GF-D8 (cell line): ENCODE data around the gene CHD9NB.
"Not testable (repeated sequence)": the region's sequence is repeated elsewhere in the genome, so short reads cannot be mapped to it uniquely, and the experiment has no call there.

ENCODE experiments used
- DNase-seq: peaks from one replicate; lab custom pipeline; 2025; lab: John Stamatoyannopoulos, UW

Gene CHD9NB

DNA sequence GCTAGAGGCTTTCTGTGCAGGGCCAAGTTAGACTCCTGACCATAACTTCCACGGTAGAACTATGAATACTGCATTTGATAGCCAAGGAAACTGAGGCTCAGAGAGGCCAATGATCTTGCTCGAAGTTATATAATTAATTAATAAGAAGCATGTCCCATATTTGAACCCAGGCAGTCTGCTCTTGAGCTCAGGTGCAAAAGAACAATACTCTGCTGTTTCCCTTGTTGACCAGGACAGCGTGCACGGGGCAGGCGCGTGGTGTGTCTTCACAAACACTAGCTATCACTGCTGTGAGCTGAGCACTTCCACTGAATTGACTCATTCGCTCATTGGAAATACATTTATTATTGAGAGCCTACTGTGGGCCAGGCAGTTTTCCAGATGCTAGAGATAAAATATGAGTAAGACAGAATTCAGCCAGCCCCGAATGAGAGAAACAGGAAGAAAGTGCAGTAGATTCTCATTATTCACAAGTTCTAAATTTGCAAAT lies 3.7 kb upstream of the CHD9NB start:
- DNase-seq = no peak

DNA sequence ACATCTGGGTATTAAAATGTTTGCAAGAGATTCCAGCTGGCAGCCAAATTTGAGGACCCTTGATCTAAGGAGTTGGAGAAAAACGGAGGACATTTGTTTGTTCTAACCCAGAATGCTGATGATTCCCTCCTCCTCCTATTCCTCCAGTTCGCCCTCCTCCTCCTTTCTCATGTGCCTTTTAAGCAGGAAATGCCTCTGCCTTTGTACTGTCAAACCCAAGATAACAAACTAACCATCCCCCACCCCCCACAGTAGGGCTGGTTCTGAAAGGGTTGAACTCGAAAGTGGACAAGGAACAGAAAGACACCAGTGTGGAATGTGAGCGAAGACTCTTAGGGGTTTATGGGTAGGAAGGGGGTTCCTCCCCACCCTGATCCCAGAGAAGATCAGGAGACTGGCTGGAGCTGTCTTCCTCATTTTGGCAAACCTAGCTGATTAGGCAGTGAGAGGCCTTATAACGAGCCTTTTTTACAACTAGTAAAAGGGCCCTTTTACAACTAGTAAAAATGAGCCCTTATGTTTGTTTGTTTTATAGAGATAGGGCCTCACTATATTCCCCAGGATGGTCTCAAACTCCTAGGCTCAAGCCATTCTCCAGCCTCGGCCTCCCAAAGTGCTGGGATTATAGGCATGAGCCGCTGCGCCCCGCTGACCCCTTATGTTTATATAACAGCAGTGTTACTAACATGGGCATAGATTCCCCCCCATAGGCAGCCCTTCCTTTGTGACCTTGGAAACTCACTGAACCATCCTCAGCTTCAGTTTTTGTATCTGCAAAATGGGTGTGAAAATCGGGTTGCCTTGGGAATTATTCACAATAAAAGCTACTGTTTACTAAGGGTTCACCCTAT lies 3.1 kb upstream of the CHD9NB start:
- peak; percentile 48 for DNase-seq

DNA sequence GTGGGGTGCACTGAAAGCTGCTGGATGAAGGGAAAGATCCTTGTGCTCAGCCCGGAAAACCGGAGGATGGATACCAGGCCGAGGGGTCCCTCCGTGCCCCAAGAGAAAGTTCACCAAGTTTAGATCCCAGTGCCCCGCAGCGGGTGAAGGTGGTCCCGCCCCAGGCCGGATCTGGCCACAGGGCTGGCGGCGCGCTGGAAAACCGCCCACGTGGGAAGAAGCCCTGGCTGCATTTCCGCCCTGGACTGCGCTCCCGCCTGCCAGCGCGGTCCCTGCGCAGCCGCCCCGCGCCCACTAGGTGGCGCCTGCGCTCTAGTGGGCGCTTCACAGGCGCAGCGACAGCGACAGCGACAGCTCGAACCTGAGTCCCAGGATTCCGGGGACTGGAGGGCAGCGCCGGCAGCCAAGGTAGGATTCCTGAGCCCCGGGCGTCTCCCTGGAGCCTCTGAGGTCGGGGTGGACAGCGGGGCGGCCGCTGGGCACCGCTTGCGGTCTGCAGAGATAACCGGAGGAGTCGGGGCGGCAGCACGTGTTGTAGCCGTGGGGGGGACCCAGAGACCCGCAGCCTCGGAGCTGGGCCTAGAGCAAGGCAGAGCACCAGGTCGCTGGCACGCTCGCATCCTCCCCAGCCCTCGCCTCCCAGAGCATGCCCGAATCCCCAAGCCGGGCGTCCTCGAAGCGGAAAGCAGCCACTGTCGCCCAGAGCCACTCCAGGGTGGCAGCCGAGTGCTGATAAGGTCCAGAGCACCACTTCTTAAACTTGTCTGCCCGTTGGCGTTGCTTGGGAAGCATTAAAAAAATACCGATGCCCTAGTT lies 2.2 kb upstream of the CHD9NB start, which contains the start of gene CHD9:
CHD9 (plus strand) TSS at position 322 of the 816 bp plus-strand sequence. CDS start 101,099 bp downstream, outside the sequence.
- DNase-seq = peak; percentile 64

DNA sequence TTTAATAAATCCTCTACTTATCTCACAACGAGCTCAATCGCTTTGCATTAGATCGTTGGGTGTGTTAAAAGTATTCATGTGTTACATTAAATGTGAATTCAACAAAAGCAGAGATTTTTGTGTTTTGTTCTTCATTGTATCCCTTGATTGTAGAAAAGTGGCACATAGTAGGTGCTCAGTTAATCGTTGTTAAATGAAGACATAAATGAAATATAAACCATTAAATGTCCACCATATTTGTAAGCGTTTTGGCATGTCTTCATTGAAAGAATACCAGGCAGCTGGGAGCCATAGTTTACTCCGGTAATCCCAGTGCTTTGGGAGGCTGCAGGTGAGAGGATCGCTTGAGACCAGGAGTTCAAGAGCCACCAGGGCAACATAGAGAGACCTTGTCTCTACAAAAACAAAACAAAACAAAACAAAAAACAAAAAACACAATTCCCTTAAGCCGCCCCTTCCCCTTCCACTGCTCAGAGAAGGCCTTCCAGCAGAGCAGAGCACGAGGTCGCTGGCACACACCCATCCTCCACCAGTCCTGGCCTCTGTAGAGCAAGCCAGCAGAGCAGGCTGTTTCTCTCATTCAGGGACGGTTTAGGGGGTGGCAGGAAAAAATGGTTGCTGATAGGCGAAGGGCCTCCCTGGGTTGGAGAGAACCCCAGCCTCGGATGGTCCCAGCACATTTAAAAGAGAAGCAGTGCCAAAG lies 1.4 kb upstream of the CHD9NB start:
- peak; percentile 32 for DNase-seq

DNA sequence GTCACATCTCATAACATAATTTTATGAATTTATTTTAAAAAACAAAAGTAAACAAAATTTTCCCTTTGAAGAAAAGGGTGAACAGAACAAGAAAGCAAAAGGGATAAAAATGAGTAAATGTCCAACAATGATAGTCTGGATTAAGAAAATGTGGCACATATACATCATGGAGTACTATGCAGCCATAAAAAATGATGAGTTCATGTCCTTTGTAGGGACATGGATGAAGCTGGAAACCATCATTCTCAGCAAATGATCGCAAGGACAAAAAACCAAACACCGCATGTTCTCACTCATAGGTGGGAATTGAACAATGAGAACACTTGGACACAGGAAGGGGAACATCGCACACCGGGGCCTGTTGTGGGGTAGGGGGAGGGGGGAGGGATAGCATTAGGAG lies 1.4 kb downstream of the CHD9NB start:
- DNase-seq = not testable (repeated sequence)

DNA sequence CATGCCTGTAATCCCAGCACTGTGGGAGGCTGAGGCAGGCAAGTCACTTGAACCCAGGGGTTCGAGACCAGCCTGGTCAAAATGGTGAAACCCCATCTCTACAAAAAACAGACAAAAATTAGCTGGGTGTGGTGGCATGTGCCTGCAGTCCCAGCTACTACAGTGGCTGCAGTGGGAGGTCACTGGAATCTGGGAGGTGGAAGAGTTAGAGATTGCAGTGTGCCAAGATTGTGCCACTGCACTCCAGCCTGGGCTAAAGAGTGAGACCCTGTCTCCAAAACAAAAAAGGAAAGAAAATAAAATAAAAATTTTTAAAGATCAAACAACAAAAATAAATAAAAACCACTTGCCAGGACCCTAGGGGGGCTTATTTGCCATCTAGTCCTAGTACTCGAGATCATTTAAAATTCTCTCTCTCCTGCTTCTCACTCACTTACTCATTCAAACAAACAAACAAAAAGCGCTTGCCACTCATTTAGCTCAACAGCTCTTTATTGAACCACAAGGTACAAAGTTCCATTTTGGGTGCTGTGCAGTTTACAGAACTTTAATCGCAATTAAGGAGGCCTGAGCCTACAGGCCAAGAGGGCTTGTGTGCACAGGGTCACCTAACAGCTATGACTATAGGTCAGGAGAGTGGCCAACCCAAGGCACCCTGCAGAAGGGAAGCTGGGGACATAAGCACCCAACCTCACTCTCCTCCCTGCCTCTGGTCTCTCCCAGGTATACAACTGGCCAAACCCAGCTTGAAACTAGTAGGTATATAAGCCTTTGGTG lies 4.4 kb downstream of the CHD9NB start:
- no peak for DNase-seq

DNA sequence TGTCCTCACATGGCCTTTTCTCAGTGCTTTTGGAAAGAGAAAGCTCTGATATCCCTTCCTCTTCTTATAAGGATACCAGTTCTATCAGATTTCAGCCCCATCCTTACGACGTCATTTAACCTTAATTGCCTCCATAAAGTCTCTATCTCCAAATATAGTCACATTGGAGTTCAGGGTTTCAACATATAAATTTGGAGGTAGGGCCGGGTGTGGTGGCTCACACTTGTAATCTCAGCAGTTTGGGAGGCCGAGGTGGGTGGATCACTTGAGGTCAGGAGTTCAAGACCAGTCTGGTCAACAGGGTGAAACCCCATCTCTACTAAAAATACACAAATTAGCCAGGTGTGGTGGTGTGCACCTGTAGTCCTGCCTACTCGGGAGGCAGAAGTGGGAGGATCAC lies 5.2 kb downstream of the CHD9NB start:
- DNase-seq = not testable (repeated sequence)

DNA sequence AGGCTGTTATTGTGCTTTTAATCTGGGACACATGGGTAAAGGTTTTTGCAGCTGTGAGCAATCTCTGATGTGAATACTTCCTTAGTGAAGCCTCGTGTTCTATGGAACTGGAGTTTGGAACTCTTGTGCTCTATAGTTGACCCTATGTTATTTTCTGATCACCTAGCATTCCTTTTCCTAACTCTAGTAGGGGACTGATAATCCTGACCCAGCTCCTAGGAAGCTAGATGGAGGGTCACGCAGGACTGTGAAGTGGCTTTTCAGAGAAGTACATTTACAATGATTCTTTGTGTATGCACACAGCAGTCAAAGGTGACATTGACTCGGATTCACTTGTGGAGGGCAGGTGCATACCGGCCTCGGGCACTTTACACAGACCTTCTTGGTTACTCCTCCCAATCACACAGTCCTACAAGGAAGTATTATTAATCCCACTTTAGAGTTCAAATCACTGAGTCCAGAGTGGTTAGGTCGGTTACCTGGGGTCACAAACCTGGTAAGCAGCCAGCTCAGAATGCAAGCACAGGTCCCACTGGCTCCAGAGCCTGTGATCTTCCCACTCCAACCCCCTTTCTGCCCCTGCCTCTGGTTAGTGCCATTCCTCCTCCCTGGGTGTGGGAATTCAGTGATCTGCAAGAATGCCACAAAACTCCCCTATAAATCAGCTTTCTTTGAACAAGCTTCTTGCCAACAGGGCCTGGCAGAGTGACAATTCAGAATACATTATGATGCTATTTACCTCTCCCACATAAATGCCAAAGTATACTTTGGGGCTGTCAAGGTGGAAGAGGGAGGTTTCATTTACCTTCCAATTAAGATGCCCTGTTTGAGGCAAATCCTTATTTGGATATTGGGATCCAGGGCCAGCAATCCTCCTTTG lies 7.1 kb downstream of the CHD9NB start:
- DNase-seq = no peak

DNA sequence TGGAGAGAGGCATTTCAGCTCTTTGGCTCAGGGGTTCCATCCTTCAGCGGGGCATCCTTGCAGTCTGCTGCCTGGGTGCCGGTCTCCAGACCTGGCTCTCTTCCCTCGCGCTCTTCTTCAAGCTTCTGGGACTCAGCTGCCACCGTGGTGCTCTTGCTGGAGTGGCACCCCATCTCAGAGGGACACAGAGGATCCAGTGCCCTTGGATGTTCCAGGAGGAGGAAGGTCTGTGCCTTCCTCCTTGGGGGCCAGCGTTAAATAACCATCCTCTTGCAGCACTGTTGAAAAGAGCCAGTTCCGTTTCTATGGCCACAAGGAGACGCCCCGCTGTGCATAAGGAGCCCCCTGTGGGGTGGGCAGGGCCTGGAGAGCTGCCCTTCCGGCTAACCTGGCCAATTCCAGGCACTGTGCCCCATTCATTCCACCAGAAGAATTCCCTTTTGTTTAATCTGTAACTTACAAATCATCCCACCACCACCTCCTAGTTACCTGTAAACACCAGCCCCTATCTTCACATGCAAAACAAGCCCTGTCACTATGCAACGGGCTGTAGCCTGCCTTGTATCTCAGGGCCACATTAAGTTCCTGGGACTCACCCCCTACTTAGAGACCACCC lies 8.6 kb downstream of the CHD9NB start:
- DNase-seq = no peak

DNA sequence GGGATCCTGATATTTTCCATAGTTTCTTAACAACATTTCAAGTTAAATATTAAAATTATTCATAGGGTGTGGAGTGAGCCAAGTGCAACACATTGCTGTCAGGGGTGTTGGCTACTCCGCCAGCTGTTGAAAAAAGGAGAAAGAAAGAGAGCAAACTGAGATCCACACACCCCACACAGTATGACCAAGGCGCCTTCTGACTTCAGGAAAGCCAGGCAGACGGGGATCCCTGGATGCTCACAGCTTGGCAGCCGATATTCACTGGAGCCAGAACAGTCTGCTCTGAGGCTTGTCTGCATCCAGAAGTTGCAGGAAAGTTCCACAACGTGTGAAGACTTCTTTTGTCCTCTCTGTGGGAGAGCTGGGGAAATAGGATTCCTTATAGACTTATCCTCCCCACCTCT lies 9.3 kb downstream of the CHD9NB start:
- no peak for DNase-seq

DNA sequence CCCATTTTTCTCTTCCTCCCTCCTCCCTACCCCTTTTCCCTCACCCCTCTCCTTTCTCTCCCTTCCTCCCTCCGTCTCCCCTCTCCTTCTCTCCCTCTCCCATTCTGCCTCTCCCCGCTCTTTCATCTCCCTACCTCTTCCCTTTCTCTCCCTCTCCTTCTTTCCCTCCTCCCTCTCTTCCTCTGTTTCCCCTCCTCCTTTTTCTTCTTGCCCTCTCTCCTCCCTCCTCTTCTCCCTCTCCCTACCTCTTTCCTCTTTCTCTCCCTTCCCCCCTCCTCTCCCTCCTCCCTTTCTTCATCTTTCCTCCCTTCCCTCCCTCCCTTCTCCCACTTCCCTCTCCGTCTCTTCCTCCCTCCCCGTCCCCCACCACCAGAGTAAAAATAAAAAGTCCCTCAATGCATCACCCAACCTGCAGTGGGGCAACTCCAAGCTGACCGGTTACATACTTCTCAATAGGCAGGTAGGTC lies 10.4 kb downstream of the CHD9NB start:
- DNase-seq = no peak

DNA sequence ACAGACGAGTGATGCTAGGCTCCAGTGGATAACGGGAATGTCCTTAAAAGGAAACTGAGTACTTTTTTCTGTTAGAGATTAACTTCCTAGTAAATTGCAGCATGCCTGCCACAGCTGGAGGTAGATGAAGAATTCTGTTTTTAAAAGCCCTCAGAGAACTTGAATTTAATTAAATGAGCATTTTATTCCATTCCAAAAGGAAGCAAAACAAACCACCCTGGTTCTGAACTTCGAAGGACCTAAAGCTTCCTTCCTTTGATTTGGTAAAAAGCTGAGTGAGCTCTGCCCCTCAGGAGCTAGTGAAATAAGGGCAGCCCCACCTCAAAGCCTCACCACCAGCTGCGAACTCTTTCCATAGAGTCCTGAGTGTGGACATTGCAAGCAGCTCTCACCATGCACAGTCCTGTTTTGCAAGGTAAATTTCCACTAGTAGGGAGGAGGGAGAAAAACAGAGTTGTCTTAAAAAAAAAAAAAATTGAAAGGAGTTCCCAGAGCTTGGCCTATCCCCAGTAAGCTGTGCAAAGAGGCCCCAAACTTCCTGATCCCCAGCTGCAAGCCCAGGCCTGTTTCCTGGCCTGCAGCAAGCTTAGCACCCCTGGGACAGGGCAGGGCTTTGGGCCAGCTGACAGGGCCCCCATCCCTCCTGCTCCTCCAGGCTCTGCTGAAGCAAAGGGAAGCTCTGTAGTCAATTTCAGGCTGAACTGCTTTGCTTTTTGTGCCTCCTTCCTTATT lies 11.2 kb downstream of the CHD9NB start:
- DNase-seq = peak; percentile 56

DNA sequence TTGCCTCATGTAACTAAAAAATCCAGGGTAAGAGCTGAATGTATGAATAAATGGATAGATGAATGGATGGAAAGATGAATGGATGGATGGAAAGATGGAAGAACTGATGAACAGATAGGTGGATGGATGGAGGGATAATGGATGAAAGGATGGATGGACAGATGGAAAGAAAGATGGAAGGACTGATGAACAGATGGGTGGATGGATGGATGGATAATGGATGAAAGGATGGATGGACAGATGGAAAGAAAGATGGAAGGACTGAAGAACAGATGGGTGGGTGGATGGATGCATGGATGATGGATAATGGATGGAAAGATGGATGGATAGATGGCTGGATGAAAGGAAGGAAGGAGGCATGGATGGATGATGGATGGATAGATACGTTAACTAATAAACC lies 11.9 kb downstream of the CHD9NB start:
- no peak for DNase-seq

DNA sequence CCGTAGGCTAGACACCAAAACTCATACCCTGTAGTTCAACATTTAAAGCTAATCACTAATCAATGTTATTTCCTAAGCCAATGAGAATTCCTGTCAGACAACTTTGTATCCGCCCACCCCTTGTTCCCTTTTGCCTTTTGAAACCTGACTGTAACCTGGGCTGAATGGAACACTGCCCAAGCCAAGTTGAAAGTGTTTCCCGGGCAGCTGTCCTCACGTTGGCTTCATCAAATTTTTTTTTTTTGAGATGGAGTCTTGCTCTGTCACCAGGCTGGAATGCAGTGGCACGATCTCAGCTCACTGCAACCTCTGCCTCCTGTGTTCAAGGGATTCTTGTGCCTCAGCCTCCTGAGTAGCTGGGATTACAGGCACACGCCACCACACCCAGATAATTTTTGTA lies 16.0 kb downstream of the CHD9NB start:
- not testable (repeated sequence) for DNase-seq

DNA sequence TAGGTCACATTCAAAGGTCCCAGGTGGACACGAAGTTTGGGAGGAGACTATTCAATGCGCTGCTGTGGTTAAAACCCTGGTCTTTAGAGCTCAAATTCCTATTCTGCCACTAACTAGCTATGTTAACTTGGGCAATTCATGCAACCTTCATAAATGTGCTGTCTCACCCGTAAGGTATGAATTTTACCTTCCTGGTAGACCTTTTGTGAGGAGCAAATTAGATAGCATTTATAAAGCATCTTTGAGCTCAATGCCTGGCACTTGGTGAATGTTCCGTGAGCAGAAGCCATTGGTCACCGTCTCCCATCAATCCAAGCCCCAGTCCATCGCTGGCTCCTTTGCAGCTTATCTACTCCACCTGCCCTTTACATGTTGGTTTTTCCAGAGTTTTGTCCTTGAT lies 16.6 kb downstream of the CHD9NB start:
- no peak for DNase-seq

DNA sequence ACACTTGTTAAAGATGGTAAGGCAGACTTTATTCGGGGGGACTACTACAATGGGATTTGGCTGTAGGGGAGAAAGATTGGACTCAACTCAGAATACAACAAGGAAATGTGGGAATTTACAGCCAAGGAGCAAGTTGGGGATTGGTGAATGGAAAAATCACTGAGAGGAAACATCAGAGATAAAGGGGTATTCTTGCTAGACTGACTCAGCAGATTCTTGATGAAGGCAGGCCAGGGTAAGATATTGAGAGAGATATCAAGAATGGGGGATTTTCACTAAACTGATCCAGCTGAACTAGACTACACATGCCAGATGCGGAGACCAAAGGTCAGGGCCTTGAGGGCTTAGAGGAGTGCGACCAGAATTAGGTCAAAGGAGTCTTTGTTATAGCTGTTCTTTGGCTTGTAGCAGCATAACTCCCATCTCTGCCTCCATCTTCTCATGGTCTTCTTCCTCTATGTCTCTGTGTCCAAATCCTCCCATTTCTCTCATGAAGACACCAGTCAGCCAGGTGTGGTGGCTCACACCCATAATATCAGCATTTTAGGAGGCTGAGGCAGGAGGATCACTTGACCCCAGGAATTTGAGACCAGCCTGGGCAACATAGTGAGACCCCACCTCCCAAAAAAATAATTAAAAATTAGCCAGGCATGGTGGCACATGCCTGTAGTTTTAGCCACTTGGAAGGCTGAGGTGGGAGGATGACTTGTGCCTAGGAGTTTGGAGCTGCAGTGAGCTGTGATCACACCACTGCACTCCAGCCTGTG lies 17.3 kb downstream of the CHD9NB start:
- no peak for DNase-seq

DNA sequence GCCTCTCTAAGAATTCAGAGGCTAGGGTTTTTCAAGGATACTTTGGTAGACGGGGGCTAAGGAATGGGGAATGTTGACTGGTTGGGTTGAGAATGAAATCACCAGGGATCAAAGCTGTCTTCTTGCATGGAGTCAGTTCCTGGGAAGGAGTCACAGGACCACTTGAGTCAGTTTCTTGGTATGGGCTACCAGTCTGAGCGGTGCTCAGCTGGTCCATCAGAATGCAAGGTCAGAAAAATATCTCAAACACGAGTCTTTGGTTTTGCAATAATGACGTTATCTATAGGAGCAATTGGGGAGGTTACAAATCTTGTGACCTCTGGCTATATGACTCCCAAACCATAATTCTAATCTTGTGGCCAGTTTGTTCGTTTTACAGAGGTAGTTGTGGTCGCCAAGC lies 18.4 kb downstream of the CHD9NB start:
- DNase-seq = no peak

DNA sequence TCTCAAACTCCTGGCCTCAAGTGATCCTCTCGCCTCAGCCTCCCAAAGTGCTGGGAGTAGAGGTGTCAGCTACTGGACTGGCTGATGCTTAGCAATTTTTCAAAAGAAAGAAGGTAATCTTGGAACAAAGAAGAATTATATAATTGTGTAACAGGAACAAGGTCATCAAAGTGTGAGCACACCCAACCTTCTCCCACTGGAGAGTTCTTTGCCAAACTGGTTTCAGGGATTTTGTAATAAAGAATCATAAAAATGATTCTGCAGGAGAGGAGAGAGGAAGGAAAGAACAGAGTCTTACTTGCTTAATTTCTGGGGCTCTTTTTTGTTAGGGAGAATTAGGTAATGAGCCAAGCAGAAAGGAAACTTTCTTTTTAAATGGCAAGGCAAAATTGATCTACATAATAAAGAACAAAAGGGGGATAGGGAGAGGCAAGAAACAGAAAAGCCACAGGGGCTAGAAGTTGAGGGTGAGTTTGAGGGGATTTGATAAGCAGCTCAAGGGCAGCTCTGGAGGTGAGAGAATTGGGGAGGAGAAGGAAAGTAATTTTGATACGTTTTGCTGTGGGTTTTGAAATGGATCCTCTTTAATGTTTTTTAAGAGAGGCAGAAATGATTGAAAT lies 21.3 kb downstream of the CHD9NB start:
- no peak for DNase-seq
